Measurements from ENCODE around the gene NEDD9. TPM values are rescaled to one million over a fixed set of nuclear protein-coding genes. Genes with fewer than 3 reads are reported as not detected.
A peak's percentile ranks its signal among the peaks of the same experiment; 100 is the strongest.

NEDD9 gene
- total RNA-seq, 2 experiments from 2014 or later = 60.1 to 64.8 TPM

DNA sequence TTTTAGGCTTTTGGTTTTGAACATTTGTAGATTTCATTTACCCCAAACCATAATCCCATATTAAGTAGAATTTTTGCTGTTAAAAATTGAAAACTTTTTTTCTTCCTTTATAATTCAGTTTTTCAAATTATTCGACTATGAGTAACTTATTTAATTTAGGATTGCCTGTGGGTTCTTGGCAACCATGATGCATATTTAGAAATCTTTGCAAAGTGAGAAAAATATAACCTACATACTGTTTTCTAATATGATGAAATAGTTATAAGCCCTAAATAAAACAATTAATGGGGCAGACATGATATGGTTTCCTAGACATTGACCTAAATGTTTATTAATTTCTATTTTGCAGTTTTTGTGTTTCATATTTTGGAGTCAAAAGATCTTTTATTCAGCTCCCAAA, 23.6 kb downstream of the NEDD9 start:
- no peaks in the 10 kb centered on the region for H3K9me3 Mint-ChIP-seq
- no peak overlapping the region for H3K27ac Mint-ChIP-seq
- CTCF ChIA-PET = interaction anchor here (0.8 kb wide), 1 partner anchor 36 kb away, joined by 3 read pairs; no protein-coding TSS in a partner anchor
- H3K4me3 Mint-ChIP-seq = no peak overlapping the region
- POLR2A ChIA-PET = interaction anchor here (1.0 to 3.1 kb wide), 4 partner anchors 8 to 24 kb away, joined by 3 to 12 read pairs (median 6); partner anchors contain the start of gene NEDD9
- DNase-seq = no peak
- H3K27me3 Mint-ChIP-seq = no peaks in the 10 kb centered on the region
- H3K4me1 Mint-ChIP-seq = peaks cover 44% of the 10 kb centered on the region
- peaks cover 75% of the 10 kb centered on the region for H3K36me3 Mint-ChIP-seq (ENCODE audit: low read depth)

DNA sequence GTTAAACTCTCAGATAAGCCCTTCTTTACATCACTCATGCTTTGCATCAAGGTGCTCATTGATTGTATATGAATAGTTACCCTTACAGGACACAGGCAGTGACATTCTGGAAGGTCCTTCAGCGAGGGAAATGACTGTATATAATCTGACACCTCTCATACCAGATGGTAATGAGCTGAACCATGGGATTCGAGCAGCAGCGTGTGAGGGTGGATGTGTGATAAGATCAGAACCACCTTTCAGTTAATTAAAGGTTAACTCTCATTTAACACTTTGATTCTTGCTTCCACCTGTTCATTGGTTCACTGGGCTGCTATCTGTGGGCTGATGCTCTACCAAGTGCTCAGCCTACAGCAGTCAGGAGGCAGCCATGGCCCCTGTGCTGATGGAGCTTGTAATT, 24.2 kb downstream of the NEDD9 start:
- H3K4me1 Mint-ChIP-seq = peaks cover 50% of the 10 kb centered on the region

GRCh38 chr6:11207199-11207968, 25.1 kb downstream of the NEDD9 start:
- Mint-ChIP-seq H3K4me1 (peaks cover 57% of the 10 kb centered on the region), H3K36me3 (ENCODE audit: low read depth) (peaks cover 74% of the 10 kb centered on the region), H3K27me3 (no peaks in the 10 kb centered on the region), H3K9me3 (no peaks in the 10 kb centered on the region), H3K27ac (no peak overlapping the region), H3K4me3 (no peak overlapping the region)
- no peak for DNase-seq
- POLR2A ChIA-PET = interaction anchor here (0.7 to 3.1 kb wide), 6 partner anchors 9 to 32 kb away, joined by 3 to 12 read pairs (median 5); partner anchors contain the start of gene NEDD9
- CTCF ChIA-PET = no interaction called here

More for the DNA sequence above, 24.2 kb downstream of the NEDD9 start:
- H3K27me3 Mint-ChIP-seq = no peaks in the 10 kb centered on the region
- H3K27ac Mint-ChIP-seq = peak overlapping the region; percentile 16
- no peaks in the 10 kb centered on the region for H3K9me3 Mint-ChIP-seq
- H3K4me3 Mint-ChIP-seq = no peak overlapping the region
- peaks cover 75% of the 10 kb centered on the region for H3K36me3 Mint-ChIP-seq (ENCODE audit: low read depth)
- POLR2A ChIA-PET = interaction anchor here (1.0 to 3.1 kb wide), 6 partner anchors 8 to 25 kb away, joined by 3 to 12 read pairs (median 5); partner anchors contain the start of gene NEDD9
- CTCF ChIA-PET = interaction anchor here (0.8 kb wide), 1 partner anchor 36 kb away, joined by 3 read pairs; no protein-coding TSS in a partner anchor
- no peak for DNase-seq

DNA sequence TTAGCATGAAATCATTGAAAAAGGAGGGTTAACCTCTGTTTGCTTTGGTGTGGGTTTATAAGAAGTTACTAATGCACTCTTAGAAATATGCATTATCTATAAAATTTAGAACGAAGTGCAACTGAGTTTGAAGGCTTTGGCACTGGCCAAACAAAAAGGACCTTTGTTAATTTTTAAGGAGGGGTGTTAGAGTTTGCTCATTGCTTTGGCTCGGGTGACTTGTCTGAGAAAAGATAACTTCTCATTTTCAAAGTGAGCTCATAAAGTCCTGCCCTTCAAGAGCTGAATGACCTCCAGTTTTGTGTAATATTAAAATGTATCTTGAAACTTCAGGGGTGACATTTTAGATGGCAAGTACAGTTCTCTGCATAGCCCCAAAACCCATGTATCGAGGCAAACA, 25.9 kb downstream of the NEDD9 start:
- POLR2A ChIA-PET = interaction anchor here (0.7 to 3.1 kb wide), 3 partner anchors 9 to 33 kb away, joined by 3 to 12 read pairs (median 6); partner anchors contain the start of gene NEDD9
- CTCF ChIA-PET = no interaction called here
- no peak for DNase-seq
- peaks cover 60% of the 10 kb centered on the region for H3K4me1 Mint-ChIP-seq
- no peaks in the 10 kb centered on the region for H3K27me3 Mint-ChIP-seq
- H3K9me3 Mint-ChIP-seq = no peaks in the 10 kb centered on the region
- H3K27ac Mint-ChIP-seq = no peak overlapping the region
- no peak overlapping the region for H3K4me3 Mint-ChIP-seq
- H3K36me3 Mint-ChIP-seq (ENCODE audit: low read depth) = peaks cover 73% of the 10 kb centered on the region

DNA sequence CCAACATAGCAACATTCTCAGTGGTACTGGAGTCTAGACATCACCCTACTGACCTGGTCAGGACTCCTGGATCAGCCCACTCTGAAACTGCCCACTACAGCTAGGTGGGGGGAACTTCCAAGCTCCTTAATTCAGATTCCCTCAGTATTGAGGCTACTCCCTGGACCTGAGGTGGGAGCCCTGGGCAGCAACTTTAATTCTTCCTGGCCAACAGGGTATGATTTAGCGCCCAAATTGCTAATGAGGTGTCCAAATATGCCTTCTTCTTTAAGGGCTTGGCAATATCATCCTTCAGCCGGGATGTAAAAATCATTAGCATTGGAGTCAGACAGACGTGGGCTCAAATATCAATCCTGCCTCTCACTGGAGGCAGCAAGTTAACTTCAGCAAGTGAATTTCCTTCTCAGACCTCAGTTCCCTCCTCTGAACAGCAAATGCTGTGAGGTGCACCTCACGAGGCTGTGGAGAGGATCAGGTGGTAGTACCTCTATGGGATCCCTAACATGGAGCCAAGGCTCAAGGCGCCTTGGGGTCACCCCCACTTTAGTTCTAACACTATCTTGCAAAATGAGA, 27.6 kb downstream of the NEDD9 start:
- POLR2A ChIA-PET = interaction anchor here (0.9 to 4.3 kb wide), 2 partner anchors 19 to 26 kb away, joined by 3 to 47 read pairs; no protein-coding TSS in a partner anchor
- Mint-ChIP-seq H3K9me3 (no peaks in the 10 kb centered on the region), H3K27ac (peak overlapping the region; percentile 28), H3K4me1 (peaks cover 69% of the 10 kb centered on the region), H3K27me3 (no peaks in the 10 kb centered on the region), H3K4me3 (no peak overlapping the region), H3K36me3 (ENCODE audit: low read depth) (peaks cover 74% of the 10 kb centered on the region)
- DNase-seq = no peak
- CTCF ChIA-PET = interaction anchor here (0.5 to 0.7 kb wide), 2 partner anchors 355 to 498 kb away, joined by 3 read pairs; no protein-coding TSS in a partner anchor

GRCh38 chr6:11204005-11204399, 28.5 kb downstream of the NEDD9 start:
- Mint-ChIP-seq H3K27me3 (no peaks in the 10 kb centered on the region), H3K9me3 (no peaks in the 10 kb centered on the region), H3K4me1 (peaks cover 70% of the 10 kb centered on the region), H3K36me3 (ENCODE audit: low read depth) (peaks cover 75% of the 10 kb centered on the region), H3K27ac (peak overlapping the region; percentile 88), H3K4me3 (no peak overlapping the region)
- POLR2A ChIA-PET = interaction anchor here (1.4 to 4.3 kb wide), 3 partner anchors 20 to 112 kb away, joined by 4 to 47 read pairs (median 42); partner anchors contain the start of gene NEDD9
- CTCF ChIA-PET = interaction anchor here (0.5 to 2.3 kb wide), 3 partner anchors 32 to 499 kb away, joined by 3 to 12 read pairs (median 3); no protein-coding TSS in a partner anchor
- no peak for DNase-seq

GRCh38 chr6:11203306-11204004, 29.0 kb downstream of the NEDD9 start:
- peak overlapping the region; percentile 88 for H3K27ac Mint-ChIP-seq
- no peaks in the 10 kb centered on the region for H3K9me3 Mint-ChIP-seq
- H3K4me3 Mint-ChIP-seq = no peak overlapping the region
- no peaks in the 10 kb centered on the region for H3K27me3 Mint-ChIP-seq
- POLR2A ChIA-PET = interaction anchor here (0.7 to 4.3 kb wide), 9 partner anchors 14 to 210 kb away, joined by 3 to 47 read pairs (median 5); partner anchors contain the start of gene NEDD9
- peaks cover 73% of the 10 kb centered on the region for H3K4me1 Mint-ChIP-seq
- CTCF ChIA-PET = interaction anchor here (1.4 to 2.3 kb wide), 7 partner anchors 13 to 210 kb away, joined by 4 to 15 read pairs (median 5); partner anchors contain the start of gene NEDD9
- DNase-seq = no peak
- peaks cover 79% of the 10 kb centered on the region for H3K36me3 Mint-ChIP-seq (ENCODE audit: low read depth)

DNA sequence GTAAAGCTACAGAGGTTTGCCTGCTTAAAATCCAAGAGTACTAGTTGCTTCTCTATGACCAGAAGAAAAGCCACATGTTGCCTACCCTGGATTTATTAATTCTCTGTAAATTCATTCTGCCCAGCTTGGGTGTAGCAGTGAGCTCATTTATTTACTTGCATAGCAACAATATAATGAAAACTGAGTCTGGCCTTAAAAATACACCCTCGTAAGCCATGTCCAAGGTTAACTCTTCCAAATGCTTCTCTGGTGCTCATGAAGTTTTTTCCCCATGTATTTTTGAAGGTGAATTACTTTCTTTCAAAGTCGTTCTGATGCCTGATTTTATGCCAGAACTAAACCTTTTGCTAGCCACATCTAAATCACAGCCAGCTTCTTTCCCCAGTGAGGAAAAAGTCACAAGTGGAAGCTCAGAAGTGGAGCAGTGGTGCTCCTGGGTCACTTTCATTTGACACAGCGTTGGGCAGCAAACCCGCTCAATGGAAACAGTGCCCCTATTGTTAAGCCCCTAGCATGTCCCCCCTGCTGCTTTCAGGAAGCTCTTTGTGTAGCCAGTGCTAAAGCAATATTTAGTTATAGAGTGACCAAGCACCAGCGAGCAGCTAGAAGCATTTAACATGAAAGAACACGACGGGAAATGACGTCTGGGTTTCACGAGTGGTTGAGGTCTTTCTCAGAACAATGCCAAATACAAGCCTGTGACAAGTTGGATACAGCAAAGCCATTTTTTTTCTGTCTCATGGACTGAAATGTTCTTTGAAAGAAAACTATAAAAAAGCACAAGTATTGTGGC, 29.8 kb downstream of the NEDD9 start:
- Mint-ChIP-seq H3K4me1 (peaks cover 75% of the 10 kb centered on the region), H3K36me3 (ENCODE audit: low read depth) (peaks cover 81% of the 10 kb centered on the region), H3K27me3 (no peaks in the 10 kb centered on the region), H3K27ac (peak overlapping the region; percentile 88), H3K9me3 (no peaks in the 10 kb centered on the region), H3K4me3 (no peak overlapping the region)
- peak; percentile 62 for DNase-seq
- ChIA-PET CTCF (interaction anchor here (0.8 to 2.3 kb wide), 10 partner anchors 14 to 294 kb away, joined by 3 to 15 read pairs (median 4); partner anchors contain the start of gene NEDD9), POLR2A (interaction anchor here (0.7 to 4.3 kb wide), 10 partner anchors 15 to 210 kb away, joined by 3 to 47 read pairs (median 5); partner anchors contain the start of gene NEDD9)

- CTCF ChIA-PET = interaction anchor here (0.8 to 2.3 kb wide), 10 partner anchors 15 to 295 kb away, joined by 3 to 15 read pairs (median 4); partner anchors contain the start of gene NEDD9
- no peaks in the 10 kb centered on the region for H3K9me3 Mint-ChIP-seq
- H3K4me3 Mint-ChIP-seq = no peak overlapping the region
- DNase-seq = no peak
- POLR2A ChIA-PET = interaction anchor here (0.8 to 4.3 kb wide), 7 partner anchors 16 to 180 kb away, joined by 4 to 47 read pairs (median 9); partner anchors contain the start of gene NEDD9
- peaks cover 81% of the 10 kb centered on the region for H3K36me3 Mint-ChIP-seq (ENCODE audit: low read depth)
- peak overlapping the region; percentile 88 for H3K27ac Mint-ChIP-seq
- peaks cover 73% of the 10 kb centered on the region for H3K4me1 Mint-ChIP-seq
- H3K27me3 Mint-ChIP-seq = no peaks in the 10 kb centered on the region
Observed at GRCh38 chr6:11201772-11202512, 30.5 kb downstream of the NEDD9 start.

DNA sequence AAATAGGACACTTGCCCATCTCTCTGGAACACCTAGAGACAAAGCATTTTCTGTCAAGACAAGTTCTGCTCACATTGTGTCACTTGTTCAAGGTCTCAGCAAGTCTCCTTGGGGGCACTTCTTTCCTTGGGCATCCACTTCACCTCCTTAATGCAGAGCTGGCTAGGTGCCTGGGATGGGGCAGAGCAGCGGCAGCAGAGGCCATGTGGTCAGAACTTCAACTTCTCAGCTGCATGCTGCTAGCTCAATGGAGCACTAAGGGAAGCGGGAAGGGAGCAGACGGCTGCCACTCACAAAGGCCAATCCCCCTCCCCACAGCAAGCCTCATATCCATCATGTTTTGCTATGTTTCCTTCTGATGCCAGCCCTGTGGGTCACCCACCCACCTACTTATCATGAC, 31.5 kb downstream of the NEDD9 start:
- no peak for DNase-seq
- no peaks in the 10 kb centered on the region for H3K9me3 Mint-ChIP-seq
- peak overlapping the region; percentile 19 for H3K27ac Mint-ChIP-seq
- no peak overlapping the region for H3K4me3 Mint-ChIP-seq
- ChIA-PET CTCF (no interaction called here), POLR2A (interaction anchor here (3.7 to 4.3 kb wide), 2 partner anchors 23 to 30 kb away, joined by 42 to 47 read pairs; partner anchors contain the start of gene NEDD9)
- H3K4me1 Mint-ChIP-seq = peaks cover 77% of the 10 kb centered on the region
- peaks cover 80% of the 10 kb centered on the region for H3K36me3 Mint-ChIP-seq (ENCODE audit: low read depth)
- no peaks in the 10 kb centered on the region for H3K27me3 Mint-ChIP-seq

DNA sequence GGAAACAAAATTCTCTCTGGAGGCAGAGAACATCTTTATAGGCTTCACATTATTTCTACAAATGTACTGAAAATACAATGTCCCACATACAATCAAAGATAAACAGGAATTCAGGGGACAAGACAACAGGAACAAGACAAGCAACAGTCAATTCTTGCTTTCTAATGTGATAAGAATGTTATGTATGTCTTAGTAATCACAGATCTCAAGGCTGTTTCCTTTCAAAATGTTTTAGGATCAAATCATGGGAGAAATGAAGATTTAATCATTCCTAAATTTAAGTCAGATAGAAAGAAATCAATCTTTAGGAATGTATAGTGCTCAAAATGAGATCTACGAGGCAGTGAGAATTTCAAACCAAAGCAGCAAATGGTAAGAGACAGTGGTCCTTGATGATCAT, 32.1 kb downstream of the NEDD9 start:
- CTCF ChIA-PET = no interaction called here
- POLR2A ChIA-PET = interaction anchor here (2.1 to 4.3 kb wide), 3 partner anchors 24 to 31 kb away, joined by 40 to 47 read pairs (median 42); partner anchors contain the start of gene NEDD9
- H3K4me3 Mint-ChIP-seq = no peak overlapping the region

More for the DNA sequence above, 32.1 kb downstream of the NEDD9 start:
- no peaks in the 10 kb centered on the region for H3K9me3 Mint-ChIP-seq
- peaks cover 77% of the 10 kb centered on the region for H3K4me1 Mint-ChIP-seq
- H3K36me3 Mint-ChIP-seq (ENCODE audit: low read depth) = peaks cover 83% of the 10 kb centered on the region
- H3K27ac Mint-ChIP-seq = no peak overlapping the region
- no peak for DNase-seq
- no peaks in the 10 kb centered on the region for H3K27me3 Mint-ChIP-seq
